Epithelial cell of prostate (primary cell): ENCODE results near the gene FILIP1L.

Source experiments
- DNase-seq: peaks from one replicate; pipeline ENCODE4 v3.0.0-alpha.2; 2011; ENCODE audit warnings: low read depth, low spot score
- H3K27ac ChIP-seq: fragments of 450-650 bp; 2 replicates; pipeline ENCODE4 v1.5.1; 2017; ENCODE audit warnings: mild to moderate bottlenecking

Gene FILIP1L

GRCh38 chr3:100114413-100115030, at the start of gene FILIP1L:
Gene FILIP1L (minus strand): TSS chr3:100114501.
- no peak within 1 kb of the TSS for H3K27ac ChIP-seq
- no peak for DNase-seq

- no peak overlapping the region for H3K27ac ChIP-seq
- DNase-seq = no peak
Measured at GRCh38 chr3:100163787-100164186, 49.5 kb upstream of the FILIP1L start.

GRCh38 chr3:100160521-100160920, 46.2 kb upstream of the FILIP1L start:
- H3K27ac ChIP-seq = no peak overlapping the region
- DNase-seq = no peak

- DNase-seq = no peak
- H3K27ac ChIP-seq = peak overlapping the region; percentile 21
Measured at GRCh38 chr3:100159331-100160153, 45.2 kb upstream of the FILIP1L start.

GRCh38 chr3:100158918-100159330, 44.6 kb upstream of the FILIP1L start:
- peak overlapping the region; percentile 21 for H3K27ac ChIP-seq
- no peak for DNase-seq

GRCh38 chr3:100157685-100158084, 43.4 kb upstream of the FILIP1L start:
- no peak for DNase-seq
- no peak overlapping the region for H3K27ac ChIP-seq

GRCh38 chr3:100155590-100155989, 41.3 kb upstream of the FILIP1L start:
- no peak overlapping the region for H3K27ac ChIP-seq
- no peak for DNase-seq

GRCh38 chr3:100155128-100155527, 40.8 kb upstream of the FILIP1L start:
- H3K27ac ChIP-seq = no peak overlapping the region
- no peak for DNase-seq

GRCh38 chr3:100154171-100154570, 39.9 kb upstream of the FILIP1L start:
- H3K27ac ChIP-seq = no peak overlapping the region
- DNase-seq = no peak

GRCh38 chr3:100151024-100151707, 36.9 kb upstream of the FILIP1L start:
- no peak overlapping the region for H3K27ac ChIP-seq
- no peak for DNase-seq

GRCh38 chr3:100150473-100150872, 36.2 kb upstream of the FILIP1L start:
- H3K27ac ChIP-seq = no peak overlapping the region
- no peak for DNase-seq

- DNase-seq = no peak
Measured at GRCh38 chr3:100149713-100150415, 35.6 kb upstream of the FILIP1L start.

GRCh38 chr3:100149130-100149529, 34.8 kb upstream of the FILIP1L start:
- H3K27ac ChIP-seq = no peak overlapping the region
- no peak for DNase-seq

More at GRCh38 chr3:100149713-100150415, 35.6 kb upstream of the FILIP1L start:
- no peak overlapping the region for H3K27ac ChIP-seq

- no peak overlapping the region for H3K27ac ChIP-seq
- no peak for DNase-seq
Measured at GRCh38 chr3:100144255-100144866, 30.1 kb upstream of the FILIP1L start.

- no peak overlapping the region for H3K27ac ChIP-seq
- DNase-seq = no peak
Measured at GRCh38 chr3:100141586-100141985, 27.3 kb upstream of the FILIP1L start.

GRCh38 chr3:100140976-100141375, 26.7 kb upstream of the FILIP1L start:
- DNase-seq = no peak
- no peak overlapping the region for H3K27ac ChIP-seq

- DNase-seq = no peak
- H3K27ac ChIP-seq = no peak overlapping the region
Measured at GRCh38 chr3:100136921-100137320, 22.6 kb upstream of the FILIP1L start.

- DNase-seq = no peak
- no peak overlapping the region for H3K27ac ChIP-seq
Measured at GRCh38 chr3:100131241-100131640, 16.9 kb upstream of the FILIP1L start.

- no peak overlapping the region for H3K27ac ChIP-seq
- no peak for DNase-seq
Measured at GRCh38 chr3:100129941-100130340, 15.6 kb upstream of the FILIP1L start.

GRCh38 chr3:100128565-100128964, 14.3 kb upstream of the FILIP1L start:
- DNase-seq = no peak
- H3K27ac ChIP-seq = no peak overlapping the region
